ENCODE data around the gene RNF111. TPM values are rescaled to one million over a fixed set of nuclear protein-coding genes. Genes with fewer than 3 reads are reported as not detected.

RNF111 gene
- total and polyA plus RNA-seq, 2 experiments from 2014 or later = 14.4 to 24.5 TPM

DNA sequence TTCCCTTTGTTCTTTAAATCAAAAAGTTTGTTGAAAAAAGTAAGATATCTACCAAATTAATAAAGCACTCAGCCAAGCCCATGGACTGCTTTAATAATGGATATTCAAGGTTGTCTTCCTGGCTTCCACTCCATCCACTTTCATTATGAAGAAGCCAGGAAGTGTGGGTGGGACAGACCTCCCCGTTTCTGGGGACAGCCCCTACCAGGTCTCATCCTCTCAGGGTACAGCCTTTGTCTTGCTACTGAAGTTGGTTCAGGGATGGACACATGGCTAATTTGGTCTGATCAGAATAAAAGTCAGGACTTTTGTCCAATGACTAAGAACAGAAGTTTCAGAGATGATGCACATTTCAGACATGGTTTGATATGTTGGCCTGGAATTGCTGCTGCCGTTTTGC is 150.1 kb downstream of the RNF111 start (continued):
- TF ChIP-seq, protein P1, sequence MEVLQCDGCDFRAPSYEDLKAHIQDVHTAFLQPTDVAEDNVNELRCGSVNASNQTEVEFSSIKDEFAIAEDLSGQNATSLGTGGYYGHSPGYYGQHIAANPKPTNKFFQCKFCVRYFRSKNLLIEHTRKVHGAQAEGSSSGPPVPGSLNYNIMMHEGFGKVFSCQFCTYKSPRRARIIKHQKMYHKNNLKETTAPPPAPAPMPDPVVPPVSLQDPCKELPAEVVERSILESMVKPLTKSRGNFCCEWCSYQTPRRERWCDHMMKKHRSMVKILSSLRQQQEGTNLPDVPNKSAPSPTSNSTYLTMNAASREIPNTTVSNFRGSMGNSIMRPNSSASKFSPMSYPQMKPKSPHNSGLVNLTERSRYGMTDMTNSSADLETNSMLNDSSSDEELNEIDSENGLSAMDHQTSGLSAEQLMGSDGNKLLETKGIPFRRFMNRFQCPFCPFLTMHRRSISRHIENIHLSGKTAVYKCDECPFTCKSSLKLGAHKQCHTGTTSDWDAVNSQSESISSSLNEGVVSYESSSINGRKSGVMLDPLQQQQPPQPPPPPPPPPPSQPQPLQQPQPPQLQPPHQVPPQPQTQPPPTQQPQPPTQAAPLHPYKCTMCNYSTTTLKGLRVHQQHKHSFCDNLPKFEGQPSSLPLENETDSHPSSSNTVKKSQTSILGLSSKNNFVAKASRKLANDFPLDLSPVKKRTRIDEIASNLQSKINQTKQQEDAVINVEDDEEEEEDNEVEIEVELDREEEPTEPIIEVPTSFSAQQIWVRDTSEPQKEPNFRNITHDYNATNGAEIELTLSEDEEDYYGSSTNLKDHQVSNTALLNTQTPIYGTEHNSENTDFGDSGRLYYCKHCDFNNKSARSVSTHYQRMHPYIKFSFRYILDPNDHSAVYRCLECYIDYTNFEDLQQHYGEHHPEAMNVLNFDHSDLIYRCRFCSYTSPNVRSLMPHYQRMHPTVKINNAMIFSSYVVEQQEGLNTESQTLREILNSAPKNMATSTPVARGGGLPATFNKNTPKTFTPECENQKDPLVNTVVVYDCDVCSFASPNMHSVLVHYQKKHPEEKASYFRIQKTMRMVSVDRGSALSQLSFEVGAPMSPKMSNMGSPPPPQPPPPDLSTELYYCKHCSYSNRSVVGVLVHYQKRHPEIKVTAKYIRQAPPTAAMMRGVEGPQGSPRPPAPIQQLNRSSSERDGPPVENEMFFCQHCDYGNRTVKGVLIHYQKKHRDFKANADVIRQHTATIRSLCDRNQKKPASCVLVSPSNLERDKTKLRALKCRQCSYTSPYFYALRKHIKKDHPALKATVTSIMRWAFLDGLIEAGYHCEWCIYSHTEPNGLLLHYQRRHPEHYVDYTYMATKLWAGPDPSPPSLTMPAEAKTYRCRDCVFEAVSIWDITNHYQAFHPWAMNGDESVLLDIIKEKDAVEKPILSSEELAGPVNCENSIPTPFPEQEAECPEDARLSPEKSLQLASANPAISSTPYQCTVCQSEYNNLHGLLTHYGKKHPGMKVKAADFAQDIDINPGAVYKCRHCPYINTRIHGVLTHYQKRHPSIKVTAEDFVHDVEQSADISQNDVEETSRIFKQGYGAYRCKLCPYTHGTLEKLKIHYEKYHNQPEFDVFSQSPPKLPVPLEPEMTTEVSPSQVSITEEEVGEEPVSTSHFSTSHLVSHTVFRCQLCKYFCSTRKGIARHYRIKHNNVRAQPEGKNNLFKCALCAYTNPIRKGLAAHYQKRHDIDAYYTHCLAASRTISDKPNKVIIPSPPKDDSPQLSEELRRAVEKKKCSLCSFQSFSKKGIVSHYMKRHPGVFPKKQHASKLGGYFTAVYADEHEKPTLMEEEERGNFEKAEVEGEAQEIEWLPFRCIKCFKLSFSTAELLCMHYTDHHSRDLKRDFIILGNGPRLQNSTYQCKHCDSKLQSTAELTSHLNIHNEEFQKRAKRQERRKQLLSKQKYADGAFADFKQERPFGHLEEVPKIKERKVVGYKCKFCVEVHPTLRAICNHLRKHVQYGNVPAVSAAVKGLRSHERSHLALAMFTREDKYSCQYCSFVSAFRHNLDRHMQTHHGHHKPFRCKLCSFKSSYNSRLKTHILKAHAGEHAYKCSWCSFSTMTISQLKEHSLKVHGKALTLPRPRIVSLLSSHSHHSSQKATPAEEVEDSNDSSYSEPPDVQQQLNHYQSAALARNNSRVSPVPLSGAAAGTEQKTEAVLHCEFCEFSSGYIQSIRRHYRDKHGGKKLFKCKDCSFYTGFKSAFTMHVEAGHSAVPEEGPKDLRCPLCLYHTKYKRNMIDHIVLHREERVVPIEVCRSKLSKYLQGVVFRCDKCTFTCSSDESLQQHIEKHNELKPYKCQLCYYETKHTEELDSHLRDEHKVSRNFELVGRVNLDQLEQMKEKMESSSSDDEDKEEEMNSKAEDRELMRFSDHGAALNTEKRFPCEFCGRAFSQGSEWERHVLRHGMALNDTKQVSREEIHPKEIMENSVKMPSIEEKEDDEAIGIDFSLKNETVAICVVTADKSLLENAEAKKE (CRISPR knock-in tag; IDR thresholded peaks at IDR 0.05) = no peak
- TF ChIP-seq JUNB (IDR thresholded peaks at IDR 0.05; ENCODE audit: unreplicated experiment) (no peak), ZNF114 (CRISPR knock-in tag; IDR thresholded peaks at IDR 0.05) (no peak), ZNF331 (CRISPR knock-in tag; IDR thresholded peaks at IDR 0.05; ENCODE audit: low read depth) (no peak)

DNA sequence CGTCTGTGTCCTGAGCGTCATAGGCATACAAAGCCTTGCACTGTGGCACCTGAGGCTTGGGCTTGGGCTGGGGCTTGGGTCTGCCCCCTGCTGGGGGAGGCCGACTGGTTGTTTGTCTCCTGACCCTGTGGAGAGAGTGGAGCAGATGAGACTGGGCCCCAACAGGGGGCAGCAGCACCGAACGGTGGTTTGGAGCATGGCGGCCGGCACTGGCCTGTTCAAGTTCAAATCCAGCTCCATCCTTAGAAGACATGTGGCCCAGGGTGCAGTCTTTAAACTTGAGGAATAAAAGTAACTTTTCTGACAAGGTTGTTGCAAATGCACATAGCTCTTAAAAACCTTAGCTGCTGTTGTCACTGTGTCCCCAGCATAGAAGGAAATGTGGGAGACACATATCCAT is 150.8 kb downstream of the RNF111 start:
- Histone ChIP-seq H3K9me2 (ENCODE audit: insufficient read depth) (no peaks in the 10 kb centered on the region), H3K27ac (ENCODE audit: low read depth) (no peak overlapping the region), H3K4me1 (ENCODE audit: insufficient read depth) (no peaks in the 10 kb centered on the region; the same call in 1 of the 2 replicates), H3K4me3 (no peak overlapping the region), H3K79me2 (replicated peaks; ENCODE audit: insufficient read depth) (no peaks in the 10 kb centered on the region), H4K20me1 (replicated peaks; ENCODE audit: insufficient read depth) (no peaks in the 10 kb centered on the region; the same call in 1 of the 2 replicates), H3K36me3 (ENCODE audit: insufficient read depth) (peaks cover 15% of the 10 kb centered on the region), H3K27me3 (ENCODE audit: insufficient read depth) (no peaks in the 10 kb centered on the region), H3F3A (replicated peaks; ENCODE audit: low read depth) (no peaks in the 10 kb centered on the region), H2AFZ (no peak overlapping the region), H3K4me2 (no peak overlapping the region)
- Mint-ChIP-seq H3K36me3 (ENCODE audit: low read depth) (peaks cover 64% of the 10 kb centered on the region), H3K4me3 (no peak overlapping the region), H3K9me3 (no peaks in the 10 kb centered on the region), H3K27me3 (ENCODE audit: insufficient read depth, low read depth, poor library complexity) (peaks cover 4% of the 10 kb centered on the region), H3K4me1 (peaks cover 6% of the 10 kb centered on the region; the same call in 1 of the 3 replicates), H3K27ac (no peak overlapping the region; the same call in 1 of the 2 replicates)
- peak; percentile 91 for DNase-seq (ENCODE audit: low spot score)
- TF ChIP-seq, protein P2, sequence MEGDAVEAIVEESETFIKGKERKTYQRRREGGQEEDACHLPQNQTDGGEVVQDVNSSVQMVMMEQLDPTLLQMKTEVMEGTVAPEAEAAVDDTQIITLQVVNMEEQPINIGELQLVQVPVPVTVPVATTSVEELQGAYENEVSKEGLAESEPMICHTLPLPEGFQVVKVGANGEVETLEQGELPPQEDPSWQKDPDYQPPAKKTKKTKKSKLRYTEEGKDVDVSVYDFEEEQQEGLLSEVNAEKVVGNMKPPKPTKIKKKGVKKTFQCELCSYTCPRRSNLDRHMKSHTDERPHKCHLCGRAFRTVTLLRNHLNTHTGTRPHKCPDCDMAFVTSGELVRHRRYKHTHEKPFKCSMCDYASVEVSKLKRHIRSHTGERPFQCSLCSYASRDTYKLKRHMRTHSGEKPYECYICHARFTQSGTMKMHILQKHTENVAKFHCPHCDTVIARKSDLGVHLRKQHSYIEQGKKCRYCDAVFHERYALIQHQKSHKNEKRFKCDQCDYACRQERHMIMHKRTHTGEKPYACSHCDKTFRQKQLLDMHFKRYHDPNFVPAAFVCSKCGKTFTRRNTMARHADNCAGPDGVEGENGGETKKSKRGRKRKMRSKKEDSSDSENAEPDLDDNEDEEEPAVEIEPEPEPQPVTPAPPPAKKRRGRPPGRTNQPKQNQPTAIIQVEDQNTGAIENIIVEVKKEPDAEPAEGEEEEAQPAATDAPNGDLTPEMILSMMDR (conservative IDR thresholded peaks at IDR 0.05; ENCODE audit: low read depth in 2 of 2) = peak; percentile 83 to 88
- TF ChIP-seq STAT1 (IDR thresholded peaks at IDR 0.05; ENCODE audit: unreplicated experiment) = no peak
- ATAC-seq = peak; percentile 93

All from GM23338 (cell line).